Fibroblast of lung (primary cell): Measurements from ENCODE around the gene MS4A8. TPM values are rescaled to one million over a fixed set of nuclear protein-coding genes. Genes with fewer than 3 reads are reported as not detected.

Experiments
- DNase-seq, 2 donors: peaks; one replicate each; pipeline versions ENCODE4 v3.0.0 to v3.0.0-alpha.2; 2010; ENCODE audit warnings: low read depth in 2 of 2
- H2AFZ ChIP-seq: 2 replicates; pipeline ENCODE4 v1.5.1; 2012; ENCODE audit warnings: low read length, control low read depth, inconsistent platforms
- H3K27ac ChIP-seq: 2 replicates; pipeline ENCODE4 v1.5.1; 2011; ENCODE audit warnings: low read length, control low read depth; ENCODE audit not compliant: insufficient read depth
- H3K27me3 ChIP-seq: 2 replicates; pipeline ENCODE4 v1.5.1; 2011; ENCODE audit warnings: mild to moderate bottlenecking, low read length; ENCODE audit not compliant: control insufficient read depth, insufficient read depth
- H3K36me3 ChIP-seq: 2 replicates; pipeline ENCODE4 v1.5.1; 2011; ENCODE audit warnings: low read length; ENCODE audit not compliant: control insufficient read depth, insufficient read depth
- H3K4me1 ChIP-seq: 2 replicates; pipeline ENCODE4 v1.5.1; 2011; ENCODE audit warnings: low read length; ENCODE audit not compliant: control insufficient read depth, insufficient read depth; ENCODE audit errors: extremely low read depth
- H3K4me2 ChIP-seq: 2 replicates; pipeline ENCODE4 v1.5.1; 2011; ENCODE audit warnings: low read length, control low read depth; ENCODE audit not compliant: insufficient read depth; ENCODE audit errors: extremely low read depth
- H3K4me3 ChIP-seq, 4 experiments: fragments of 200-600 bp in 1 of 4; sonication (generic) in 1 of 4; replicated peaks in 1 of 4; 2 replicates each; pipeline ENCODE4 v1.5.1; 2011 to 2016; ENCODE audit warnings: low read length in 4 of 4, low read depth in 3 of 4, mild to moderate bottlenecking in 3 of 4, control low read depth in 2 of 4, inconsistent platforms in 1 of 4, mixed read lengths in 1 of 4; ENCODE audit not compliant: insufficient read depth in 1 of 4; ENCODE audit errors: control extremely low read depth in 1 of 4
- H3K79me2 ChIP-seq: 2 replicates; pipeline ENCODE4 v1.5.1; 2012; ENCODE audit warnings: mild to moderate bottlenecking, low read length, inconsistent platforms; ENCODE audit not compliant: control insufficient read depth, insufficient read depth
- H3K9ac ChIP-seq: 2 replicates; pipeline ENCODE4 v1.5.1; 2011; ENCODE audit warnings: mild to moderate bottlenecking, low read length, control low read depth; ENCODE audit not compliant: insufficient read depth
- H3K9me3 ChIP-seq: 2 replicates; pipeline ENCODE4 v1.5.1; 2012; ENCODE audit warnings: low read depth, low read length; ENCODE audit not compliant: control insufficient read depth, insufficient read depth
- H4K20me1 ChIP-seq: 2 replicates; pipeline ENCODE4 v1.5.1; 2011; ENCODE audit warnings: low read length; ENCODE audit not compliant: control insufficient read depth, insufficient read depth; ENCODE audit errors: extremely low read depth
- EZH2 ChIP-seq: IDR thresholded peaks from 2 replicates; pipeline ENCODE4 v1.5.1; 2012; ENCODE audit warnings: low read length, control low read depth, mild to moderate bottlenecking; ENCODE audit errors: missing control alignments
- polyA plus RNA-seq, 2 donors: library from polyadenylated mRNA; depleted of rRNA in 1 of 2; stranded (reverse) in 1 of 2; unstranded in 1 of 2; fragments of >200 nt; gene quantifications; 2 replicates each; pipeline ENCODE4 v1.2.1, GENCODE V29; 2011 to 2012; ENCODE audit warnings: missing spikeins in 1 of 2
- total RNA-seq: library from RNA; depleted of rRNA; stranded (reverse); fragments of >200 nt; gene quantifications from 2 replicates; pipeline ENCODE4 v1.2.1, GENCODE V29; 2014
- TF ChIP-seq, protein P1 (sequence below), 2 donors: IDR thresholded peaks in 1 of 2; conservative IDR thresholded peaks in 1 of 2; 1 replicate in 1 of 2; 2 replicates in 1 of 2; pipeline ENCODE4 v1.5.1; 2011 to 2012; ENCODE audit warnings: low read length in 2 of 2, control low read depth in 1 of 2, inconsistent platforms in 1 of 2, low read depth in 1 of 2, mild to moderate bottlenecking in 1 of 2

MS4A8 gene
- total and polyA plus RNA-seq, 2 donors (not counting 1 experiment from before 2014, with no cell fraction given): not detected

DNA sequence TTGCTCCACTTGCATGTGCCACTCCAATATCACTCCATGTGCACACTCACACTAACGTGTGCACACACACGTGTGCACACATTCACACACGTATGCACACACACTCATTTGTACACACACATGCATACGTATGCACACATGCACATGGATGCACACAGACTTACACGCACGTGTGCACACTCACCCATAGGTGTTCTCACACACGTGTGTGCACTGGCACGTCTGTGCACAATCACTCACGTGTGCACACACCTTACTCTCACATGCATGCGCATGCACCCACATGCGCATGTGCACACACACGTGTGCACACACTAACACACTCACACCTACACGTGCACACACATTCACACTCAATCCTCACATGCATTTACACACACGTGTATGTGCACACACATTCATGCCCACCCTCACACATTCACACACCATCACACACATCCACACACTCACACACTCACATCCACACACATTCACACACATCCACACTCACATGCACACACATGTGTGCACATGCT, 48.0 kb downstream of the MS4A8 start:
- no peaks in the 10 kb centered on the region for H3K4me1 ChIP-seq
- no peaks in the 10 kb centered on the region for H3K27me3 ChIP-seq
- no peaks in the 10 kb centered on the region for H3K79me2 ChIP-seq
- no peaks in the 10 kb centered on the region for H4K20me1 ChIP-seq
- no peak for DNase-seq
- no peak overlapping the region for H3K4me3 ChIP-seq
- H3K27ac ChIP-seq: no peak overlapping the region
- TF ChIP-seq EZH2: no peak
- TF ChIP-seq, protein P1, sequence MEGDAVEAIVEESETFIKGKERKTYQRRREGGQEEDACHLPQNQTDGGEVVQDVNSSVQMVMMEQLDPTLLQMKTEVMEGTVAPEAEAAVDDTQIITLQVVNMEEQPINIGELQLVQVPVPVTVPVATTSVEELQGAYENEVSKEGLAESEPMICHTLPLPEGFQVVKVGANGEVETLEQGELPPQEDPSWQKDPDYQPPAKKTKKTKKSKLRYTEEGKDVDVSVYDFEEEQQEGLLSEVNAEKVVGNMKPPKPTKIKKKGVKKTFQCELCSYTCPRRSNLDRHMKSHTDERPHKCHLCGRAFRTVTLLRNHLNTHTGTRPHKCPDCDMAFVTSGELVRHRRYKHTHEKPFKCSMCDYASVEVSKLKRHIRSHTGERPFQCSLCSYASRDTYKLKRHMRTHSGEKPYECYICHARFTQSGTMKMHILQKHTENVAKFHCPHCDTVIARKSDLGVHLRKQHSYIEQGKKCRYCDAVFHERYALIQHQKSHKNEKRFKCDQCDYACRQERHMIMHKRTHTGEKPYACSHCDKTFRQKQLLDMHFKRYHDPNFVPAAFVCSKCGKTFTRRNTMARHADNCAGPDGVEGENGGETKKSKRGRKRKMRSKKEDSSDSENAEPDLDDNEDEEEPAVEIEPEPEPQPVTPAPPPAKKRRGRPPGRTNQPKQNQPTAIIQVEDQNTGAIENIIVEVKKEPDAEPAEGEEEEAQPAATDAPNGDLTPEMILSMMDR (conservative IDR thresholded peaks at IDR 0.05 in 1 of 2, IDR thresholded peaks at IDR 0.05 in 1 of 2; ENCODE audit: low read depth in 1 of 2, low read length in 2 of 2): no peak
- H3K9ac ChIP-seq: no peak overlapping the region
- no peak overlapping the region for H2AFZ ChIP-seq
- no peak overlapping the region for H3K4me2 ChIP-seq
- no peaks in the 10 kb centered on the region for H3K36me3 ChIP-seq
- no peaks in the 10 kb centered on the region for H3K9me3 ChIP-seq

DNA sequence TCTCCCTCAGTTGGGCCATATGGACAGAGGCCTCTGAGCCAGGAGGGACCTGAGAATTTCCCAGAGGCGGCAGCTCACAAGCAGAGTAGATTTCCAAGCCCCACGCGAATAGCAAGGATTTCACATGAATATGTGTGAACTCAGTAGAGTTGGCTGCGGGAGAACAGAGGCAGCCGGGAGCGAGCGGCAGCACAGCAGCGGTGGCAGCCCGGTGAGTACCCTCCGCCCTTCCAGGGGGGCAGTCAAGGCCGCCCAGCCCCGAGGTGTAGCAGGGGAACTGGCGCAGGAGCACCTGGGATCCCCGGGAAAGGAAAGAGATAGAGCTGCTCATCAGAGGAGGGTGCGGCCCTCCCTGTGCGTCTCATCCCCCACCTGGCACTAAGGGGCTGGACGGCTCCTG, 48.8 kb downstream of the MS4A8 start:
- no peak overlapping the region for H3K4me2 ChIP-seq
- no peaks in the 10 kb centered on the region for H3K4me1 ChIP-seq
- no peaks in the 10 kb centered on the region for H4K20me1 ChIP-seq
- no peak overlapping the region for H3K4me3 ChIP-seq
- no peaks in the 10 kb centered on the region for H3K36me3 ChIP-seq
- no peaks in the 10 kb centered on the region for H3K9me3 ChIP-seq
- no peaks in the 10 kb centered on the region for H3K27me3 ChIP-seq
- no peak overlapping the region for H3K27ac ChIP-seq
- no peak overlapping the region for H2AFZ ChIP-seq
- TF ChIP-seq, protein P1 (conservative IDR thresholded peaks at IDR 0.05 in 1 of 2, IDR thresholded peaks at IDR 0.05 in 1 of 2; ENCODE audit: low read depth in 1 of 2, low read length in 2 of 2): no peak
- no peak for TF ChIP-seq EZH2
- H3K79me2 ChIP-seq: no peaks in the 10 kb centered on the region
- H3K9ac ChIP-seq: no peak overlapping the region
- no peak for DNase-seq

DNA sequence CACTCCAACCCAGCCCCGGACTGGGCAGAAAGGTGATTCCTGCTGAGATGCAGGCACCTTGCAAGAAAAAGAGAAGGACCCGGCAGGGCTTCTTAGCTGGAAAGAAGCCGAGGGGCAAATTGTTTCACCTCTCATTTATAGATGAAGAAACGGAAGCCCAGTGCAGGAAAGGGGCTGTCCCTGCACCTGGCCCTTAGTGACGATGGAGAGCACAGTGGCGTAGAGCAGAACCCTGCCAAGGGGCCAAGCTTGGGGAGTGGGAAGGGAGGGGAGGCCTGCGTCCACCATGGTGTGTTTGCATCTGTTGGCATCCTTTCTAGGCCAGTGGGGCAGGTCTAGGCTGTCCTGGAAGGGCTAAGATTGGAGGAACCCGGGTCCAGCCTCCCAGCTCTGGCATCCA, 49.4 kb downstream of the MS4A8 start:
- Histone ChIP-seq H3K27ac (no peak overlapping the region), H3K4me2 (no peak overlapping the region), H3K27me3 (no peaks in the 10 kb centered on the region), H3K79me2 (no peaks in the 10 kb centered on the region), H3K4me3 (no peak overlapping the region), H3K36me3 (no peaks in the 10 kb centered on the region), H3K9me3 (no peaks in the 10 kb centered on the region), H3K4me1 (no peaks in the 10 kb centered on the region), H2AFZ (no peak overlapping the region), H4K20me1 (no peaks in the 10 kb centered on the region), H3K9ac (no peak overlapping the region)
- TF ChIP-seq, protein P1 (conservative IDR thresholded peaks at IDR 0.05 in 1 of 2, IDR thresholded peaks at IDR 0.05 in 1 of 2; ENCODE audit: low read depth in 1 of 2, low read length in 2 of 2): no peak
- no peak for TF ChIP-seq EZH2
- no peak for DNase-seq
